Spinal cord (tissue), 10 donors: ENCODE results near the gene SPSB4. TPM values are rescaled to one million over a fixed set of nuclear protein-coding genes. Genes with fewer than 3 reads are reported as not detected.
"Not testable (repeated sequence)": the region's sequence is repeated elsewhere in the genome, so short reads cannot be mapped to it uniquely, and the experiment has no call there.

Experiments used
- DNase-seq, 6 donors: peaks; one replicate each; pipeline versions ENCODE4 v3.0.0 to v3.0.0-alpha.2; 2013 to 2015; ENCODE audit warnings: low spot score in 6 of 6, low read depth in 4 of 6
- H3K27ac ChIP-seq: one replicate; pipeline ENCODE4 v1.5.1; 2013; ENCODE audit warnings: low read depth, low read length, control low read depth
- H3K27me3 ChIP-seq: one replicate; pipeline ENCODE4 v1.6.1; 2013; ENCODE audit warnings: low read length; ENCODE audit not compliant: control insufficient read depth, insufficient read depth
- H3K36me3 ChIP-seq: one replicate; pipeline ENCODE4 v1.6.1; 2013; ENCODE audit warnings: low read length; ENCODE audit not compliant: control insufficient read depth, insufficient read depth
- H3K4me1 ChIP-seq: one replicate; pipeline ENCODE4 v1.6.1; 2013; ENCODE audit warnings: low read length; ENCODE audit not compliant: control insufficient read depth, insufficient read depth
- H3K4me3 ChIP-seq: one replicate; pipeline ENCODE4 v1.5.1; 2013; ENCODE audit warnings: low read depth, low read length, control low read depth
- H3K9me3 ChIP-seq: one replicate; pipeline ENCODE4 v1.6.1; 2013; ENCODE audit warnings: low read length; ENCODE audit not compliant: control insufficient read depth, insufficient read depth
- WGBS: methylation state at CpG from one replicate; pipeline ENCODE4 v1.1.5; 2013; ENCODE audit warnings: missing lambda C conversion rate; ENCODE audit not compliant: insufficient coverage; 5-methylcytosine and 5-hydroxymethylcytosine counted together
- long read RNA-seq, 4 donors: transcript quantifications; one replicate each; lab custom pipeline, GENCODE V29; 2026
- polyA plus RNA-seq, 2 donors: library from polyadenylated mRNA; unstranded; fragments of 120-200 nt; gene quantifications; one replicate each; pipeline ENCODE4 v1.2.1, GENCODE V29; 2013; ENCODE audit not compliant: insufficient read length in 2 of 2
- total RNA-seq, 2 donors: library from RNA; depleted of rRNA in 1 of 2; stranded (reverse); fragments of 120-200 nt in 1 of 2; fragments of >200 nt in 1 of 2; gene quantifications; one replicate each; pipeline versions ENCODE4 v1.2.3 to v1.2.4, GENCODE V29; 2013 to 2014
- donor health status: healthy.

Gene SPSB4
- total RNA-seq (1 to 10 TPM; 5.3 to 8.1 TPM), polyA plus RNA-seq (10 to 100 TPM; 20.5 to 22.8 TPM)
- long read RNA-seq, donor 1, transcript SPSB4-201 (3 exons, 2,908 nt), result major isoform, 7 of 7 reads
- long read RNA-seq, donor 1, partial matches to known transcripts, result 0 of 7 reads
- long read RNA-seq, donor 1, other reads (novel, unspliced or antisense), result 0 of 7 reads
- long read RNA-seq, donor 2, partial matches to known transcripts, result 0 of 4 reads
- long read RNA-seq, donor 2, other reads (novel, unspliced or antisense), result 0 of 4 reads
- long read RNA-seq, donor 3, partial matches to known transcripts, result 0 of 3 reads
- long read RNA-seq, donor 3, other reads (novel, unspliced or antisense), result 0 of 3 reads
- long read RNA-seq, donor 4, transcript SPSB4-201 (3 exons, 2,908 nt), result major isoform, 5 of 5 reads
- long read RNA-seq, donor 4, partial matches to known transcripts, result 0 of 5 reads
- long read RNA-seq, donor 4, other reads (novel, unspliced or antisense), result 0 of 5 reads

- H3K27ac ChIP-seq, result peak within 1 kb of the TSS; percentile 81
- peak within 1 kb of the TSS; percentile 67 for H3K4me3 ChIP-seq
- peak in 4 of 6 donors; percentile 57 to 92 (median 82) for DNase-seq
- H3K9me3 ChIP-seq, result no peaks in the 10 kb centered on the region
- H3K36me3 ChIP-seq, result no peaks in the 10 kb centered on the region
- 5% methylated on average over 65 of the region's 68 CpGs for WGBS
- peaks cover 4% of the 10 kb centered on the region for H3K27me3 ChIP-seq
- H3K4me1 ChIP-seq, result peaks cover 23% of the 10 kb centered on the region
Measured at GRCh38 chr3:141050576-141051442, at the start of gene SPSB4. SPSB4 (plus strand) TSS chr3:141051347; CDS start chr3:141066105, 14,758 bp downstream.

- Histone ChIP-seq H3K4me3 (no peak overlapping the region), H3K4me1 (no peaks in the 10 kb centered on the region), H3K27me3 (no peaks in the 10 kb centered on the region), H3K9me3 (no peaks in the 10 kb centered on the region), H3K27ac (no peak overlapping the region), H3K36me3 (no peaks in the 10 kb centered on the region)
- 100% methylated on average over 1 of the region's 1 CpG for WGBS
- no peak for DNase-seq
Measured at GRCh38 chr3:141006344-141006743, 44.8 kb upstream of the SPSB4 start.

GRCh38 chr3:141009496-141009895 lies 41.7 kb upstream of the SPSB4 start:
- no peaks in the 10 kb centered on the region for H3K4me1 ChIP-seq
- H3K4me3 ChIP-seq, result no peak overlapping the region
- H3K9me3 ChIP-seq, result no peaks in the 10 kb centered on the region
- H3K27ac ChIP-seq, result no peak overlapping the region
- H3K27me3 ChIP-seq, result no peaks in the 10 kb centered on the region
- WGBS, result 80% methylated on average over 1 of the region's 3 CpGs
- no peak for DNase-seq
- H3K36me3 ChIP-seq, result no peaks in the 10 kb centered on the region

- no peaks in the 10 kb centered on the region for H3K9me3 ChIP-seq
- H3K27me3 ChIP-seq, result no peaks in the 10 kb centered on the region
- WGBS, result 17% methylated on average over 7 of the region's 13 CpGs
- DNase-seq, result peak; percentile 43 to 95 (median 76)
- no peaks in the 10 kb centered on the region for H3K4me1 ChIP-seq
- no peak overlapping the region for H3K27ac ChIP-seq
- no peaks in the 10 kb centered on the region for H3K36me3 ChIP-seq
- no peak overlapping the region for H3K4me3 ChIP-seq
Measured at GRCh38 chr3:141011232-141011996, 39.7 kb upstream of the SPSB4 start.

- Histone ChIP-seq H3K9me3 (no peaks in the 10 kb centered on the region), H3K27ac (no peak overlapping the region), H3K4me3 (no peak overlapping the region), H3K27me3 (no peaks in the 10 kb centered on the region), H3K36me3 (no peaks in the 10 kb centered on the region), H3K4me1 (no peaks in the 10 kb centered on the region)
- no peak for DNase-seq
- 83% methylated on average over 1 of the region's 4 CpGs for WGBS
Measured at GRCh38 chr3:141011997-141012262, 39.2 kb upstream of the SPSB4 start.

- WGBS, result 80% methylated on average over 1 of the region's 2 CpGs
- Histone ChIP-seq H3K4me1 (no peaks in the 10 kb centered on the region), H3K9me3 (no peaks in the 10 kb centered on the region), H3K4me3 (no peak overlapping the region), H3K27me3 (no peaks in the 10 kb centered on the region), H3K27ac (no peak overlapping the region), H3K36me3 (no peaks in the 10 kb centered on the region)
- no peak for DNase-seq
Measured at GRCh38 chr3:141012571-141012970, 38.6 kb upstream of the SPSB4 start.

GRCh38 chr3:141015481-141015880 lies 35.7 kb upstream of the SPSB4 start:
- H3K4me3 ChIP-seq, result no peak overlapping the region
- no peaks in the 10 kb centered on the region for H3K9me3 ChIP-seq
- H3K36me3 ChIP-seq, result no peaks in the 10 kb centered on the region
- no peak overlapping the region for H3K27ac ChIP-seq
- no peak for DNase-seq
- 87% methylated on average over 3 of the region's 3 CpGs for WGBS
- no peaks in the 10 kb centered on the region for H3K4me1 ChIP-seq
- no peaks in the 10 kb centered on the region for H3K27me3 ChIP-seq

GRCh38 chr3:141017366-141018322 lies 33.5 kb upstream of the SPSB4 start:
- WGBS, result 81% methylated on average over 17 of the region's 23 CpGs
- H3K9me3 ChIP-seq, H3K27me3 ChIP-seq, H3K4me1 ChIP-seq, H3K4me3 ChIP-seq, DNase-seq, H3K27ac ChIP-seq, H3K36me3 ChIP-seq: not testable (repeated sequence)
